GM18526 (cell line): ENCODE results near the gene CXCR2.

Experiments used
- POLR2A ChIP-seq: IDR thresholded peaks from 3 replicates; pipeline ENCODE4 v1.6.1; 2011; ENCODE audit not compliant: insufficient read length; ENCODE audit errors: extremely low read depth

CXCR2 gene

DNA sequence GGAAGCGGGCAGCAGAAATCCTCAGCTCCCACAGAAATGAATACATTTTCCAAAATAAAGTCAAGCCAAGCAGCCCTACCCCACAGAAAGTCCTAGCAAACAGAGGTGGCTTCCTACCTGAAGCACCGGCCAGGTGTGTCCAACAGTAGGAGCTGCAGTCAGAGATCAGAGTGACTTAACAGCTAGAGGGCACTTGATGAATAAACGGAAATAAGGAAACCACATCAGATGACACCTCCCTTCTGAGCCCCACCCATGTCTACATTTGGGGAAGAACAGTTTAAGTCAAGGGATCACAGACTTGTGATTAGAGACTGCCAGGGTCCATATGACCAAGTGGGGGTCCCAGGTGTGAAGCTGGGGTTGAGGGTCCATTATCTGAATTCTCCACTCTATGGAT lies 41.0 kb downstream of the CXCR2 start, which contains the start of gene CXCR1:
TSS of gene CXCR1 (minus strand) at position 172 of the 400 bp plus-strand sequence. CDS start 1,751 bp downstream, outside the sequence.
- TF ChIP-seq POLR2A = no peak

DNA sequence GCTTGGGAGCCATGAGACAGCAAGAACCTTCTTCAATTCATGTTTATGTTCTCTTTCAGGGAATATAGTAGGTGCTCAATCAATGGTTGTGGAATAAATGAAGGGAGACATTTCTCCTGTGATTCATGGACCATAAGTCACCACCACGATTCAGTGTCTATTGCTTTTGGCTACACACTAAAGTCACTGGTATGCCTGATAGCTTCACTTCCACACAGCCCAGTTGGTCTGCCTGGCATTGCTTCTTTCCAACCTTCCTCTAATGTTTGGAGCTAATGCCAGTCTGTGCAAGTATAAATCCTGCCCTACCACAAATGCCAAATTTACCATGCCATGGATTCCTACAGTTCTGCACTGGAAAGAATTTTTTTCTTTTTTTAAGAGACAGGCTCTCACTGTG lies 42.2 kb downstream of the CXCR2 start:
- no peak for TF ChIP-seq POLR2A

- no peak for TF ChIP-seq POLR2A
Observed at GRCh38 chr2:218168635-218169462, 43.0 kb downstream of the CXCR2 start.

DNA sequence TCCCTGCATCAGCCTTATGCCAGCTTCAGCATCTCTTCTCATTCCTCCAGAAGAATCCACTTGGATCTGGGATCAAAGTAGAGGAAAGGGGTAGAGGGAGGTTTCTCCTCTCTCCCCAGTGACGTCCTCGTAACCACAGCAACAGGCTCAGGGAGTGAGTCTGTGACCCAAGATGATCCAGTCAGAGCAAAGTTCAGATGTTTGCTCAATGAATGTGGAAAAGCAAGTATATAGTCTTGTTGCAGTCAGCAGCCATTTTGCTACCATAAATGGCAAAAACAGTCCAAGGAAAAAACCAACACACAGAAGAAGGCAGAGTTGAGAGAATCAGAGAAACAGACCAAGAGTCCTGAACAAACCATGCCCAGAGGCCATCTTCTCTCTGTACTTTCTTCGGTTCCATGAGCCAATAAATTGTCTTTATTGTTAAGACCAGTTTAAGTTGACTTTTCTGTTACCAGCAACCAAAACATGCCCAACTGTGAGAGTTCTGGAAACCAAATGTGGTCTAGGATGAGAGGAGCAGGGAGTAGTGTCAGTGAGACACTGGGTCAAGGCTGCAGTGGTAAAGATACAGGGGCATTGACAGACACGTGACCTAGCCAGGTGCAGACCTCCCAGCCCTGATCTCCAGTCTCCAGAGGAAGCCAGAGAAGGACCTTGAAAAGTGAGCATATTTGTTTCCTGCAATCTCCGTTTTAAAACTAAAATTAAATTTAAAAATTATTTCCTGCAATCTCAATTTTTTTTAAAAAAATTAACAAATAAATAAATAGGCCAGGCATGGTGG lies 44.1 kb downstream of the CXCR2 start:
- no peak for TF ChIP-seq POLR2A

DNA sequence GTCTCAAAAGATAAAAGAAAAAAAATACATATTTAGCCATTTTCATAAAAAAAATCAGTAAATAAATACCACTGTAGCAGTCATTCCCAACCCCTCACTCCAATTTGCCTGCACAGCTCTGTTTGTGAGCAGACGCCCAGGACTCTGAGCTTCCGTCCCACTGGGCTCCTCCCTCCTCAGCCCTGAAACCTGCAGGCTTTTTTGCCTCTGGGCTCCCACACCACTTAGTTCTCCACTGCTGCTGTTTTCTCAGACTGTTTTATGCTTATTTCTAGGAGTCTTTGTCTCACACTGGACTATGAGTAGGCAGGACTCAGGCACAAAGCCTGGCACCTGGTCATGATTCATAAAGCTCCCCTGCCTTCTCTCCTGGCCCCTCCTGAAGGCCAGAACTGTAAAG lies 47.0 kb downstream of the CXCR2 start:
- TF ChIP-seq POLR2A = no peak

GRCh38 chr2:218179782-218180181 lies 54.0 kb downstream of the CXCR2 start:
- no peak for TF ChIP-seq POLR2A

GRCh38 chr2:218180467-218181114 lies 54.8 kb downstream of the CXCR2 start:
- TF ChIP-seq POLR2A = no peak

- TF ChIP-seq POLR2A = no peak
Observed at GRCh38 chr2:218184331-218184730, 58.5 kb downstream of the CXCR2 start.

GRCh38 chr2:218186355-218186766 lies 60.5 kb downstream of the CXCR2 start:
- no peak for TF ChIP-seq POLR2A
